ENCODE results near the gene SENP8. TPM values are rescaled to one million over a fixed set of nuclear protein-coding genes. Genes with fewer than 3 reads are reported as not detected.

SENP8 gene
- total RNA-seq, 4 donors from 2014 or later = 1.5 to 2.8 (median 1.8) TPM

DNA sequence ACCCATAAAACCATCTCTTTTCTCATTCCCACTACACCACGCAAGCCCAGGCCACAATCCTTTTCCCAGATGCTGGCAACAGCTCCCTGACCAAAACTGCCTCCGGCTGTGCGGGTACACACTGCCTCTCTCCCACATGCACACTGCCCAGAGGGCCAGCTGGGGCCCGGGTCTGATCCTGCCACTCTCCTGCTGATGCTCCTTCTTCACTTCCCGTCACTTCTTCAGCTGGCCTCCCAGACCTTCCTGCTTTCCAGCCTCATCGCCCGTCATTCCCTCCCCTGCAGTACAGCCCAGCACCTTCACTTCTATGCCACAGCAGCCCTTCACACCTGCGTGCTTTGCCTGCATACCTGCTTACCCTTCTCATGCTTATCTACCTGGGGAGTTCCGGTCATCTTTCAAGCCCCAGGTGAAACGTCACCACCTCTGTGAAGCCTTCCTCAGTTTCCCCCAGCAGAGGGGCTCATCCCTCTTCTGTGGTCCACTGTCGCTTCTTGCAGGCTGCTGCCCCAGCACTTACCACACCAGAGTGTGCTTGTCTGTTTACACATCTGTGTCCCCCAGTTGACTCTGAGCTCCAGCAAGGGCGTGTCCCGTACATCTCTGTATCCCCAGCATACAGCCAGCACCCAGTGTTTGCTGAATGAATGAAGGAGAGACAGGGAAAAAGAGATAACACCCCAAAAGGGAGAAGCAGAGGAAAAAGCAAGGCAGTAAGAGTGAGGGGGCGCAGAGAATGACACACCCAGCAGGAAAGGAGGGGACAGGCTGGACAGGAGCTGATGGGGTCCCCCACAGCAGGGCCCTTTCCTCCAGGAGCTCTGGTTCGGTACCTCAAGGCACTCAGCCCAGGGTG is 57.2 kb downstream of the SENP8 start:
- H3K27ac ChIP-seq = no peak overlapping the region
- H3K9me3 ChIP-seq = no peaks in the 10 kb centered on the region
- peaks cover 5 to 38% (median 15%) of the 10 kb centered on the region in 3 donors for H3K4me1 ChIP-seq
- no peaks in the 10 kb centered on the region for H3K36me3 ChIP-seq
- no peak for TF ChIP-seq POLR2A (IDR thresholded peaks at IDR 0.05)
- TF ChIP-seq, protein P1, sequence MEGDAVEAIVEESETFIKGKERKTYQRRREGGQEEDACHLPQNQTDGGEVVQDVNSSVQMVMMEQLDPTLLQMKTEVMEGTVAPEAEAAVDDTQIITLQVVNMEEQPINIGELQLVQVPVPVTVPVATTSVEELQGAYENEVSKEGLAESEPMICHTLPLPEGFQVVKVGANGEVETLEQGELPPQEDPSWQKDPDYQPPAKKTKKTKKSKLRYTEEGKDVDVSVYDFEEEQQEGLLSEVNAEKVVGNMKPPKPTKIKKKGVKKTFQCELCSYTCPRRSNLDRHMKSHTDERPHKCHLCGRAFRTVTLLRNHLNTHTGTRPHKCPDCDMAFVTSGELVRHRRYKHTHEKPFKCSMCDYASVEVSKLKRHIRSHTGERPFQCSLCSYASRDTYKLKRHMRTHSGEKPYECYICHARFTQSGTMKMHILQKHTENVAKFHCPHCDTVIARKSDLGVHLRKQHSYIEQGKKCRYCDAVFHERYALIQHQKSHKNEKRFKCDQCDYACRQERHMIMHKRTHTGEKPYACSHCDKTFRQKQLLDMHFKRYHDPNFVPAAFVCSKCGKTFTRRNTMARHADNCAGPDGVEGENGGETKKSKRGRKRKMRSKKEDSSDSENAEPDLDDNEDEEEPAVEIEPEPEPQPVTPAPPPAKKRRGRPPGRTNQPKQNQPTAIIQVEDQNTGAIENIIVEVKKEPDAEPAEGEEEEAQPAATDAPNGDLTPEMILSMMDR (IDR thresholded peaks at IDR 0.05) = no peak
- 67 to 71% methylated on average over 13 to 15 of the region's 15 CpGs for WGBS, 2 donors
- no peak overlapping the region for H3K4me3 ChIP-seq
- intact Hi-C loops (cut with DNase I) = no loop called here
- DNase-seq = no peak
- peaks cover 0 to 10% (median 0%) of the 10 kb centered on the region in 4 donors for H3K27me3 ChIP-seq

DNA sequence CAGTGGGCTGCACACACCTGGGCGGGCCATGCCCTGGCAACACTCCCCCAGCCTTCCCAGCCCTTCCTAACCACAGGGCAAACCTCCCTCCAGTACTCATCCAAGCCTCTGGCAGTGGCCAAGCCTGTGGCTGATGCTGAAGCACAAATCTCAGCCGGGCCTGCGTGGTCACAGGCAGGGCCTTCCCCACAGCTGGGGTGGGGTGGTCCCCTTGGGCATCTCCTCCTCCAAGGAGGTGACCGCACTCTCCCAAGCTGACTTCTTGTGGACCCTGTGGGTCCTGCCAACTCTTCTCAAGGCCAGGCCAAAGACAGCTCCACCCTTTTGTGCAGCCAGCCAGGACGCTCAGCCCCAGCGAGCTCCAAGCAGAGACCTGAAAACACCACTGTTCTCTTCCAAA is 58.0 kb downstream of the SENP8 start:
- TF ChIP-seq, protein P1 (IDR thresholded peaks at IDR 0.05) = no peak
- no peak for TF ChIP-seq POLR2A (IDR thresholded peaks at IDR 0.05)
- WGBS, 2 donors = 75 to 93% methylated on average over 3 to 6 of the region's 6 CpGs
- H3K4me3 ChIP-seq = no peak overlapping the region

DNA sequence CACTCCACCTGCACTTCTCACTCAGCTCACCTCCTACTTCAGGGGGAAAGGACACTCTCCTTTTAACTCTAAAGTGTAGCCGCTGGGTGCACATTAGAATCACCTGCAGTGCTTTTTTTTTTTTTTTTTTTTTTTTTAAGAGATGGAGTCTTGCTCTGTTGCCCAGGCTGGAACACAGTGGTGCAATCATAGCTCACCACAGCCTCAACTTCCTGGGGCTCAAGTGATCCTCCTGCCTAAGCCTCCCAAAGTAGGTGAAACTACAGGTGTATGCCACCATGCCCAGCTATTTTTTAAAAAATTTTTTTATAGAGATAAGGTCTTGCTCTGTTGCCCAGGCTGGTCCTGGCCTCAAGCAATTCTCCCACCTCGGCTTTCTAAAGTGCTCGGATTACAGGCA is 58.5 kb downstream of the SENP8 start:
- 89% methylated on average over 3 of the region's 3 CpGs for WGBS, 2 donors
- Histone ChIP-seq H3K36me3 (no peaks in the 10 kb centered on the region), H3K4me3 (no peak overlapping the region), H3K4me1 (peaks cover 5 to 42% (median 15%) of the 10 kb centered on the region in 3 donors), H3K27ac (no peak overlapping the region), H3K9me3 (no peaks in the 10 kb centered on the region), H3K27me3 (peaks cover 0 to 10% (median 0%) of the 10 kb centered on the region in 4 donors)
- TF ChIP-seq, protein P1 (IDR thresholded peaks at IDR 0.05) = no peak
- TF ChIP-seq POLR2A (IDR thresholded peaks at IDR 0.05) = no peak
- intact Hi-C loops (cut with DNase I) = no loop called here
- DNase-seq = no peak

More for the DNA sequence above, 58.0 kb downstream of the SENP8 start:
- Histone ChIP-seq H3K27me3 (peaks cover 0 to 10% (median 0%) of the 10 kb centered on the region in 4 donors), H3K9me3 (no peaks in the 10 kb centered on the region), H3K4me1 (peaks cover 5 to 42% (median 15%) of the 10 kb centered on the region in 3 donors), H3K27ac (no peak overlapping the region), H3K36me3 (no peaks in the 10 kb centered on the region)
- no peak for DNase-seq
- intact Hi-C loops (cut with DNase I) = no loop called here

DNA sequence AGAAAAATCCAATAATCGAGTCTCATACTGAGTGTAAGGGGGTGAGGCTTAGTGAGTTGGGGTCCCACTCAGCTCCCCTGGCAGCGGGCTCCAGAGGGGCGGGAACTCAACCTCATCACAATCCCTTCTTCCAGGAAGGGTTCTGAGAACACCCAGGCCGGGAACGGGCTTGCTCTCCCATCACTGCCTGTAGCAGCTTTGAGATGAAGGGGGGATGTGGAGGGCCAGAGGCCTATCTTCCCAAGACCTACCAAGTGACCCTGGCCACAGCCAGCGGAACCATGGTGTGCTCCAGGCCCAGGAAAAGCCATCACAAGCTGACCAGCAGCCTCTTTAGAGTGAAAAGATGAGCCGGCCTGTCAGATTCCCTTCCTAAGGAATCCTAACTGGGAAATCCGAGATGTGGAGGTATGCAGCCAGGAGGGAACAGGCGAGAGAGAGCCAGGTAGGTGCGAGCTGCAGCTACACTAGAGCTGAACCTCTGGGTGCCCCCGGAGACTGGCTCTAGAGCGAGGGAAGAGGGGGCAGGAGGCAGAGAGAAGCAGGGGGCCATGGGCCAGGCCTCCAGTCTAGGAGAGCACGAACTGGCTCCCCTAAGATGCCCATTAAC is 60.9 kb downstream of the SENP8 start:
- TF ChIP-seq, protein P1 (IDR thresholded peaks at IDR 0.05) = no peak
- TF ChIP-seq POLR2A (IDR thresholded peaks at IDR 0.05) = no peak

More for the DNA sequence above, 60.9 kb downstream of the SENP8 start:
- Histone ChIP-seq H3K36me3 (no peaks in the 10 kb centered on the region), H3K27ac (no peak overlapping the region), H3K4me1 (peaks cover 12 to 50% (median 20%) of the 10 kb centered on the region in 3 donors), H3K4me3 (no peak overlapping the region), H3K27me3 (peaks cover 0 to 19% (median 0%) of the 10 kb centered on the region in 4 donors), H3K9me3 (no peaks in the 10 kb centered on the region)
- 89 to 90% methylated on average over 10 to 11 of the region's 13 CpGs for WGBS, 2 donors
- intact Hi-C loops (cut with DNase I) = no loop called here
- DNase-seq = no peak
